H9 (cell line): Measurements from ENCODE around the gene S100A2. TPM values are rescaled to one million over a fixed set of nuclear protein-coding genes. Genes with fewer than 3 reads are reported as not detected.

Source experiments
- DNase-seq: peaks from one replicate; pipeline ENCODE4 v3.0.0-alpha.2; 2017
- H2AFZ ChIP-seq: one replicate; pipeline ENCODE4 v1.6.1; 2013; ENCODE audit warnings: mild to moderate bottlenecking, low read length, control low read depth, moderate library complexity
- H2AK5ac ChIP-seq: 2 replicates; pipeline ENCODE4 v1.6.1; 2013; ENCODE audit warnings: low read length, control low read depth, mixed read lengths; ENCODE audit not compliant: insufficient read length
- H2BK120ac ChIP-seq: one replicate; pipeline ENCODE4 v1.6.1; 2013; ENCODE audit warnings: low read depth, mild to moderate bottlenecking, low read length, control low read depth, inconsistent platforms; ENCODE audit not compliant: poor library complexity, severe bottlenecking
- H2BK12ac ChIP-seq: 2 replicates; pipeline ENCODE4 v1.6.1; 2013; ENCODE audit warnings: low read length, control low read depth, mixed read lengths, low read depth; ENCODE audit not compliant: insufficient read length
- H2BK15ac ChIP-seq: 2 replicates; pipeline ENCODE4 v1.6.1; 2013; ENCODE audit warnings: low read depth, low read length, control low read depth
- H2BK20ac ChIP-seq: one replicate; pipeline ENCODE4 v1.6.1; 2013; ENCODE audit warnings: low read depth, mild to moderate bottlenecking, low read length, control low read depth, inconsistent platforms; ENCODE audit not compliant: poor library complexity, severe bottlenecking
- H2BK5ac ChIP-seq: 2 replicates; pipeline ENCODE4 v1.6.1; 2013; ENCODE audit warnings: low read length, control low read depth, mixed read lengths; ENCODE audit not compliant: insufficient read length
- H3K14ac ChIP-seq: 2 replicates; pipeline ENCODE4 v1.6.1; 2013; ENCODE audit warnings: low read length, control low read depth; ENCODE audit not compliant: insufficient read depth
- H3K18ac ChIP-seq: 2 replicates; pipeline ENCODE4 v1.6.1; 2013; ENCODE audit warnings: low read depth, mild to moderate bottlenecking, mixed read lengths, low read length, control low read depth; ENCODE audit not compliant: insufficient read length
- H3K23ac ChIP-seq: 2 replicates; pipeline ENCODE4 v1.6.1; 2013; ENCODE audit warnings: low read length, control low read depth, mixed read lengths, low read depth; ENCODE audit not compliant: insufficient read length
- H3K23me2 ChIP-seq: 2 replicates; pipeline ENCODE4 v1.6.1; 2013; ENCODE audit warnings: low read depth, mild to moderate bottlenecking, mixed read lengths, low read length, control low read depth; ENCODE audit not compliant: insufficient read length, poor library complexity, severe bottlenecking
- H3K27ac ChIP-seq: 2 replicates; pipeline ENCODE4 v1.5.1; 2013; ENCODE audit warnings: low read length, control low read depth, mixed read lengths, low read depth; ENCODE audit not compliant: insufficient read length
- H3K27me3 ChIP-seq: 2 replicates; pipeline ENCODE4 v1.6.1; 2013; ENCODE audit warnings: low read length, control low read depth, inconsistent platforms; ENCODE audit not compliant: insufficient read depth
- H3K4ac ChIP-seq: 2 replicates; pipeline ENCODE4 v1.6.1; 2013; ENCODE audit warnings: low read depth, mild to moderate bottlenecking, control low read depth, inconsistent platforms, low read length, moderate library complexity
- H3K4me1 ChIP-seq: 2 replicates; pipeline ENCODE4 v1.6.1; 2013; ENCODE audit warnings: low read length, control low read depth, inconsistent platforms; ENCODE audit not compliant: insufficient read depth
- H3K4me2 ChIP-seq: 2 replicates; pipeline ENCODE4 v1.6.1; 2013; ENCODE audit warnings: low read length, control low read depth, mixed read lengths; ENCODE audit not compliant: insufficient read length, insufficient read depth
- H3K56ac ChIP-seq: 2 replicates; pipeline ENCODE4 v1.6.1; 2013; ENCODE audit warnings: low read depth, mild to moderate bottlenecking, mixed read lengths, low read length, control low read depth; ENCODE audit not compliant: insufficient read length
- H3K79me1 ChIP-seq: 2 replicates; pipeline ENCODE4 v1.6.1; 2013; ENCODE audit warnings: low read depth, mild to moderate bottlenecking, moderate library complexity, low read length, control low read depth, inconsistent platforms; ENCODE audit not compliant: insufficient read depth, poor library complexity, severe bottlenecking
- H3K79me2 ChIP-seq: 2 replicates; pipeline ENCODE4 v1.6.1; 2013; ENCODE audit warnings: low read length, control low read depth, inconsistent platforms; ENCODE audit not compliant: insufficient read depth
- H3K9ac ChIP-seq: 2 replicates; pipeline ENCODE4 v1.6.1; 2013; ENCODE audit warnings: low read length, control low read depth, mixed read lengths; ENCODE audit not compliant: insufficient read length; ENCODE audit errors: extremely low read depth
- H3K9me3 ChIP-seq: one replicate; pipeline ENCODE4 v1.6.1; 2013; ENCODE audit warnings: low read depth, low read length, inconsistent platforms; ENCODE audit not compliant: control insufficient read depth
- H3T11ph ChIP-seq: one replicate; pipeline ENCODE4 v1.6.1; 2013; ENCODE audit warnings: mild to moderate bottlenecking, low read length, control low read depth, inconsistent platforms
- H4K20me1 ChIP-seq: one replicate; pipeline ENCODE4 v1.6.1; 2013; ENCODE audit not compliant: control insufficient read depth, insufficient read length, insufficient read depth
- H4K5ac ChIP-seq: 2 replicates; pipeline ENCODE4 v1.6.1; 2013; ENCODE audit warnings: low read depth, mild to moderate bottlenecking, mixed read lengths, low read length, control low read depth; ENCODE audit not compliant: insufficient read length
- H4K8ac ChIP-seq: replicated peaks from 2 replicates; pipeline ENCODE4 v1.6.1; 2013; ENCODE audit warnings: low read length, control low read depth, mixed read lengths, low read depth; ENCODE audit not compliant: insufficient read length
- H4K91ac ChIP-seq: 2 replicates; pipeline ENCODE4 v1.6.1; 2013; ENCODE audit warnings: low read depth, mild to moderate bottlenecking, moderate library complexity, mixed read lengths, low read length, control low read depth; ENCODE audit not compliant: insufficient read length
- H3K27ac Mint-ChIP-seq, 3 experiments: 2 replicates in 2 of 3; 3 replicates in 1 of 3; pipeline ENCODE4 v1.8.0; 2020 to 2021; ENCODE audit warnings: mixed read lengths in 3 of 3, mild to moderate bottlenecking in 1 of 3, moderate library complexity in 1 of 3
- H3K27me3 Mint-ChIP-seq: 2 replicates; pipeline ENCODE4 v1.8.0; 2021; ENCODE audit warnings: low read depth, mild to moderate bottlenecking, moderate library complexity, mixed read lengths
- H3K36me3 Mint-ChIP-seq, 3 experiments: 2 replicates in 2 of 3; 3 replicates in 1 of 3; pipeline ENCODE4 v1.8.0; 2020 to 2021; ENCODE audit warnings: low read depth in 3 of 3, mixed read lengths in 3 of 3; ENCODE audit not compliant: insufficient read depth in 1 of 3
- H3K4me1 Mint-ChIP-seq, 2 experiments: 2 replicates each; pipeline ENCODE4 v1.8.0; 2020; ENCODE audit warnings: mixed read lengths in 2 of 2
- H3K4me3 Mint-ChIP-seq, 2 experiments: 2 replicates in 1 of 2; 3 replicates in 1 of 2; pipeline ENCODE4 v1.8.0; 2020 to 2021; ENCODE audit warnings: mild to moderate bottlenecking in 2 of 2, mixed read lengths in 2 of 2, moderate library complexity in 1 of 2
- H3K9me3 Mint-ChIP-seq, 2 experiments: 2 replicates in 1 of 2; 3 replicates in 1 of 2; pipeline ENCODE4 v1.8.0; 2020; ENCODE audit warnings: mild to moderate bottlenecking in 2 of 2, mixed read lengths in 2 of 2, moderate library complexity in 1 of 2
- WGBS: extraction: QIAGEN DNeasy Blood & Tissue Kit; methylation state at CpG from one replicate; pipeline ENCODE4 v1.1.7; 2013; ENCODE audit warnings: missing lambda C conversion rate, low lambda C conversion rate, mixed read lengths; ENCODE audit not compliant: insufficient read length; ENCODE audit errors: extremely low coverage; 5-methylcytosine and 5-hydroxymethylcytosine counted together
- total RNA-seq: library from RNA; stranded (reverse); gene quantifications from 2 replicates; pipeline ENCODE4 v1.2.1, GENCODE V29; 2021
- TF ChIP-seq, protein P1 (sequence below): fragments of 200-600 bp; sonication (generic); conservative IDR thresholded peaks from 3 replicates; pipeline ENCODE4 v1.8.0; 2021; ENCODE audit warnings: antibody characterized with exemption, mild to moderate bottlenecking

Gene S100A2
- total RNA-seq, 1 experiment from 2014 or later, result 0.57 TPM

DNA sequence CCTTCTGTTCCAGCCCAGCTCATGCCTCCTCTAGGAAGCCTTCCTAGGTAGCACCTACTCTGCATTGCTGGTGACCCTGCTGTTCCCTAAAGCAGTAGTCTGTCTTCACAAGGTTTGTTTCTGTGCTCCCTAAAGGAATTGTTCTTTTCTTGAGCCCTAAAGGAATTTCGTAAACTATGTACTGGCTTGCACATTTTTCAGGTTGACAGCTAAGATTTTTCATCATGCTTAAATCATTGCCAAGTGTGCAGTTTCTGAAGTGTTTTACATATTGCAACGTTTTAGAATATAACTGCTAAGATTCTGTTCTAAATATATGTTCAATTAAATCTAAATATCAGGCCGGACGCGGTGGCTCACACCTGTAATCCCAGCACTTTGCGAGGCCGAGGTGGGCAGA, 34.2 kb upstream of the S100A2 start:
- no peak overlapping the region for H2BK120ac ChIP-seq
- DNase-seq, result no peak
- Mint-ChIP-seq H3K27me3 (no peaks in the 10 kb centered on the region; the same call in none of the 2 replicates), H3K4me3 (peak overlapping the region in 1 of 2 experiments; percentile 5; a peak in 1 of 5 replicates), H3K4me1 (peaks cover 19% of the 10 kb centered on the region in 2 experiments), H3K27ac (peak overlapping the region in 2 of 3 experiments; percentile 49 to 55; a peak in 5 of 7 replicates), H3K9me3 (no peaks in the 10 kb centered on the region), H3K36me3 (no peaks in the 10 kb centered on the region)
- no peak overlapping the region for H3K56ac ChIP-seq
- H3K4me1 ChIP-seq, result peaks cover 7% of the 10 kb centered on the region; the same call in 1 of the 2 replicates
- H3K79me1 ChIP-seq, result no peaks in the 10 kb centered on the region
- no peak overlapping the region for H2BK20ac ChIP-seq
- H2BK12ac ChIP-seq, result no peak overlapping the region
- H2BK5ac ChIP-seq, result no peak overlapping the region
- no peaks in the 10 kb centered on the region for H3K9me3 ChIP-seq
- no peak overlapping the region for H3T11ph ChIP-seq
- H3K18ac ChIP-seq, result peak overlapping the region; percentile 46
- H2BK15ac ChIP-seq, result no peak overlapping the region
- no peak overlapping the region for H2AK5ac ChIP-seq
- no peak overlapping the region for H4K5ac ChIP-seq
- H4K91ac ChIP-seq, result no peak overlapping the region
- TF ChIP-seq, protein P1, sequence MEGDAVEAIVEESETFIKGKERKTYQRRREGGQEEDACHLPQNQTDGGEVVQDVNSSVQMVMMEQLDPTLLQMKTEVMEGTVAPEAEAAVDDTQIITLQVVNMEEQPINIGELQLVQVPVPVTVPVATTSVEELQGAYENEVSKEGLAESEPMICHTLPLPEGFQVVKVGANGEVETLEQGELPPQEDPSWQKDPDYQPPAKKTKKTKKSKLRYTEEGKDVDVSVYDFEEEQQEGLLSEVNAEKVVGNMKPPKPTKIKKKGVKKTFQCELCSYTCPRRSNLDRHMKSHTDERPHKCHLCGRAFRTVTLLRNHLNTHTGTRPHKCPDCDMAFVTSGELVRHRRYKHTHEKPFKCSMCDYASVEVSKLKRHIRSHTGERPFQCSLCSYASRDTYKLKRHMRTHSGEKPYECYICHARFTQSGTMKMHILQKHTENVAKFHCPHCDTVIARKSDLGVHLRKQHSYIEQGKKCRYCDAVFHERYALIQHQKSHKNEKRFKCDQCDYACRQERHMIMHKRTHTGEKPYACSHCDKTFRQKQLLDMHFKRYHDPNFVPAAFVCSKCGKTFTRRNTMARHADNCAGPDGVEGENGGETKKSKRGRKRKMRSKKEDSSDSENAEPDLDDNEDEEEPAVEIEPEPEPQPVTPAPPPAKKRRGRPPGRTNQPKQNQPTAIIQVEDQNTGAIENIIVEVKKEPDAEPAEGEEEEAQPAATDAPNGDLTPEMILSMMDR, result no peak
- no peak overlapping the region for H3K4ac ChIP-seq
- no peaks in the 10 kb centered on the region for H3K79me2 ChIP-seq
- H4K20me1 ChIP-seq, result no peaks in the 10 kb centered on the region
- no peak overlapping the region for H3K9ac ChIP-seq
- H3K23ac ChIP-seq, result no peak overlapping the region
- no peak overlapping the region for H3K27ac ChIP-seq
- H4K8ac ChIP-seq, result no peak overlapping the region
- WGBS, result no CpG with 5 or more reads among the region's 7 CpGs
- no peak overlapping the region for H3K4me2 ChIP-seq
- no peak overlapping the region for H2AFZ ChIP-seq
- H3K27me3 ChIP-seq, result no peaks in the 10 kb centered on the region
- no peaks in the 10 kb centered on the region for H3K23me2 ChIP-seq
- H3K14ac ChIP-seq, result peak overlapping the region; percentile 26; the same call in 1 of the 2 replicates
